Cerebellar cortex (tissue), 1 donor: ENCODE data around the gene HTR6.

Experiments used
- DNase-seq: peaks from one replicate; pipeline ENCODE4 v3.0.0-alpha.2; 2015; ENCODE audit warnings: low spot score

The HTR6 gene

GRCh38 chr1:19720973-19721372, 56.3 kb downstream of the HTR6 start:
- DNase-seq, result no peak

- no peak for DNase-seq
These were observed 59.2 kb downstream of the HTR6 start for GRCh38 chr1:19723874-19724273.

DNA sequence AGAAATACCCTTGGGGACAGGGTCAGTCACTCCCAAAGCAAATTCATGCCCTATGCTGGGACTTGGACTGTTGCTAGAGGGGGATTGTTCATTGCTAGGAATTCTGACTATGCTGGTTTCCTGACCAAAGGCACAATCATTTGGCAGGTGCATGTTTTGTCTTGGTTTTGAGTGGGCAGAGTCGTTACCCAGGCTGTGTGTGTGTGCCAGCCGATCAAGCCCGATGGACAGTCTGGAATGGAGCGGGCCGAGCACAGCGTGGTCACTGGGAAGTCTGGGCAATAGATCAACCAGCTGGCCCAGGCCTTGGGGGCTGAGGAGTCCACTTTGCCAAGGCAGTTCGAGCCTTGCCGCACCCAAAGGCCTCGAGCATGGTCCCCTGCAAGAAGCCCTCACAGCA, 60.9 kb downstream of the HTR6 start:
- no peak for DNase-seq

- peak; percentile 84 for DNase-seq
These were observed 63.9 kb downstream of the HTR6 start for GRCh38 chr1:19728413-19729145.

GRCh38 chr1:19730232-19730631, 65.6 kb downstream of the HTR6 start:
- DNase-seq, result no peak
